ENCODE data around the gene LZTFL1. TPM values are rescaled to one million over a fixed set of nuclear protein-coding genes. Genes with fewer than 3 reads are reported as not detected.

Gene LZTFL1
- total RNA-seq, 1 donor from 2014 or later = 22.8 TPM

DNA sequence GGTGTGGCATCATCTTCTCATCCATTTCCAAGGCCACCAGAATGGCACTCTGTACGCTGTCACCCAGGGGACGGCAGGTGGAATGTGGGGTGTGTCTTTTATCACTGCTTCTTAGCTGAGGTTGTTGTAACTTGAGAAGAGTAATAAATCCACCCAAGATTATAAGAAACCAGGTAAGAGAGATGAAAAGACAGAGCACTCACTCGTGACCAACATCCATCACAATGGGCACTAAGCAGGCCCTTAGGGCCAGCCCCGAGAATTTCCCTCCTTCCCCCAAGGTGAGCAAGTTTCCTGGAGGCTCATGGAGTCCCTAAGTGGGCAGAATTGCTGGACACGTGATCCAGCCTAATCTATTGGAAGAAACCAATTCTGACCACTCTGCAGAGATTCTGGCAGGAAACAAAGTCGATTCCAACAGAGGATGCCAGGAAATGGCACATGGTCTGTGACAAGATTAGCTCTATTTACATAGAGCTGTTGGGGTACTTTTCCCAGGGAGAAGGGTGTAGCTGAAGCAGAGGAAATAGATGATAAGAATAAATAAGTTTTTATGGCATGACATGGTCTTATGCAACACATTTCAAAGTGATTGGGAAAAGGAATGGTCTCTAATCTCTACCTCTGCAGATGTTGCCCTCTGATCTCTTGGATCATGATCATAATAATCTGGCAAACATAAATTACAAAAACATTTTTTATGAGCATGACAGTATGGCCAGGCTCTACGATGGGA lies 68.0 kb downstream of the LZTFL1 start:
- intact Hi-C loops (cut with DNase I) = no loop called here
- no peak overlapping the region for H3K4me3 ChIP-seq
- no peaks in the 10 kb centered on the region for H3K9me3 ChIP-seq
- TF ChIP-seq, protein P1, sequence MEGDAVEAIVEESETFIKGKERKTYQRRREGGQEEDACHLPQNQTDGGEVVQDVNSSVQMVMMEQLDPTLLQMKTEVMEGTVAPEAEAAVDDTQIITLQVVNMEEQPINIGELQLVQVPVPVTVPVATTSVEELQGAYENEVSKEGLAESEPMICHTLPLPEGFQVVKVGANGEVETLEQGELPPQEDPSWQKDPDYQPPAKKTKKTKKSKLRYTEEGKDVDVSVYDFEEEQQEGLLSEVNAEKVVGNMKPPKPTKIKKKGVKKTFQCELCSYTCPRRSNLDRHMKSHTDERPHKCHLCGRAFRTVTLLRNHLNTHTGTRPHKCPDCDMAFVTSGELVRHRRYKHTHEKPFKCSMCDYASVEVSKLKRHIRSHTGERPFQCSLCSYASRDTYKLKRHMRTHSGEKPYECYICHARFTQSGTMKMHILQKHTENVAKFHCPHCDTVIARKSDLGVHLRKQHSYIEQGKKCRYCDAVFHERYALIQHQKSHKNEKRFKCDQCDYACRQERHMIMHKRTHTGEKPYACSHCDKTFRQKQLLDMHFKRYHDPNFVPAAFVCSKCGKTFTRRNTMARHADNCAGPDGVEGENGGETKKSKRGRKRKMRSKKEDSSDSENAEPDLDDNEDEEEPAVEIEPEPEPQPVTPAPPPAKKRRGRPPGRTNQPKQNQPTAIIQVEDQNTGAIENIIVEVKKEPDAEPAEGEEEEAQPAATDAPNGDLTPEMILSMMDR (IDR thresholded peaks at IDR 0.05) = no peak
- H3K27ac ChIP-seq = no peak overlapping the region
- DNase-seq (no peak), ATAC-seq (no peak)
- no peaks in the 10 kb centered on the region for H3K27me3 ChIP-seq
- H3K4me1 ChIP-seq = peaks cover 4% of the 10 kb centered on the region
- H3K36me3 ChIP-seq = no peaks in the 10 kb centered on the region

Other genes with a start within 250 kb of the LZTFL1 start
- gene LIMD1, start 247.4 kb downstream of the LZTFL1 start, total RNA-seq = 103 TPM
- 77.1 TPM for gene SACM1L, start 152.7 kb downstream of the LZTFL1 start, total RNA-seq
- gene SLC6A20, start 45.6 kb downstream of the LZTFL1 start, total RNA-seq = 22.7 TPM
- gene CCR9, start 44.4 kb upstream of the LZTFL1 start, total RNA-seq = not detected
- gene CXCR6, start 101.3 kb upstream of the LZTFL1 start, total RNA-seq = 4.7 TPM
- 47.3 TPM for gene FYCO1, start 153.7 kb upstream of the LZTFL1 start, total RNA-seq
- gene XCR1, start 185.4 kb upstream of the LZTFL1 start, total RNA-seq = 0.26 TPM